ENCODE data around the gene SPTBN1. TPM values are rescaled to one million over a fixed set of nuclear protein-coding genes. Genes with fewer than 3 reads are reported as not detected.
A peak's percentile ranks its signal among the peaks of the same experiment; 100 is the strongest.

The SPTBN1 gene
- total and polyA plus RNA-seq, 2 of the 13 experiments (the other 11 are each of a cell fraction or from before 2014, with no cell fraction given), result 123 to 299 TPM

GRCh38 chr2:54666634-54667265 lies 210.6 kb downstream of the SPTBN1 start (continued):
- TF ChIP-seq ZBED4 (CRISPR knock-in tag; IDR thresholded peaks at IDR 0.05; ENCODE audit: borderline replicate concordance) (no peak), GABPA (IDR thresholded peaks at IDR 0.05; ENCODE audit: low read depth, low read length) (no peak), GABPA (CRISPR knock-in tag; IDR thresholded peaks at IDR 0.05; ENCODE audit: low read depth) (no peak), JUN (CRISPR knock-in tag; IDR thresholded peaks at IDR 0.05) (no peak), ZMYM2 (CRISPR knock-in tag; IDR thresholded peaks at IDR 0.05) (no peak), ZBTB3 (CRISPR knock-in tag; IDR thresholded peaks at IDR 0.05; ENCODE audit: borderline replicate concordance, low read depth) (no peak), GATAD2A (CRISPR knock-in tag; IDR thresholded peaks at IDR 0.05) (peak; percentile 98), NCOA2 (CRISPR knock-in tag; IDR thresholded peaks at IDR 0.05) (peak; percentile 94), JARID2 (CRISPR knock-in tag; IDR thresholded peaks at IDR 0.05; ENCODE audit: insufficient replicate concordance) (no peak), KMT2B (CRISPR knock-in tag; IDR thresholded peaks at IDR 0.05) (peak; percentile 53; the same call in 1 of the 2 replicates), TEAD2 (CRISPR knock-in tag; IDR thresholded peaks at IDR 0.05) (no peak), ZNF367 (CRISPR knock-in tag; IDR thresholded peaks at IDR 0.05; ENCODE audit: borderline replicate concordance) (no peak), ZNF501 (CRISPR knock-in tag; IDR thresholded peaks at IDR 0.05) (0 out of 2 replicates have a peak, but pooled peaks have one; percentile 25), ZNF101 (CRISPR knock-in tag; IDR thresholded peaks at IDR 0.05; ENCODE audit: borderline replicate concordance, low read depth) (no peak), ZBTB4 (CRISPR knock-in tag; IDR thresholded peaks at IDR 0.05; ENCODE audit: borderline replicate concordance) (peak; percentile 31; the same call in 1 of the 2 replicates), PAX8 (CRISPR knock-in tag; IDR thresholded peaks at IDR 0.05; ENCODE audit: borderline replicate concordance) (no peak), ZFP62 (CRISPR knock-in tag; IDR thresholded peaks at IDR 0.05) (no peak), TFDP1 (CRISPR knock-in tag; IDR thresholded peaks at IDR 0.05; ENCODE audit: borderline replicate concordance) (peak; percentile 13; the same call in 1 of the 2 replicates), RAD21 (CRISPR knock-in tag; IDR thresholded peaks at IDR 0.05) (peak; percentile 32; the same call in 1 of the 2 replicates), E2F1 (CRISPR knock-in tag; IDR thresholded peaks at IDR 0.05) (no peak)
